Adrenal gland (tissue), 12 donors: ENCODE results near the gene LRRC15. TPM values are rescaled to one million over a fixed set of nuclear protein-coding genes. Genes with fewer than 3 reads are reported as not detected.

Experiments
- DNase-seq, 7 donors: peaks; one replicate each; pipeline ENCODE4 v3.0.0-alpha.2; 2019 to 2020
- H3K27ac ChIP-seq, 5 donors: fragments of 200-600 bp; sonication (generic) in 4 of 5; 1 replicate in 3 of 5; 2 replicates in 2 of 5; pipeline versions ENCODE4 v1.5.1 to v1.8.0; 2016 to 2020; ENCODE audit warnings: mild to moderate bottlenecking in 1 of 5
- H3K27me3 ChIP-seq: fragments of 200-600 bp; 2 replicates; pipeline ENCODE4 v1.8.0; 2021
- H3K36me3 ChIP-seq, 2 donors: fragments of 200-600 bp; replicated peaks in 1 of 2; 1 replicate in 1 of 2; 2 replicates in 1 of 2; pipeline versions ENCODE4 v1.5.1 to v1.8.0; 2018 to 2022
- H3K4me1 ChIP-seq, 2 donors: fragments of 200-600 bp; replicated peaks in 1 of 2; 1 replicate in 1 of 2; 2 replicates in 1 of 2; pipeline versions ENCODE4 v1.5.1 to v1.8.0; 2018 to 2021
- H3K4me3 ChIP-seq, 4 donors: fragments of 200-600 bp; sonication (generic) in 3 of 4; one replicate each; pipeline ENCODE4 v1.5.1; 2016 to 2018
- H3K9me3 ChIP-seq, 3 donors: fragments of 200-600 bp; sonication (generic) in 1 of 3; replicated peaks in 1 of 3; 1 replicate in 2 of 3; 2 replicates in 1 of 3; pipeline versions ENCODE4 v1.5.1 to v1.8.0; 2016 to 2021
- POLR2A ChIP-seq, 2 donors: fragments of 450-650 bp; IDR thresholded peaks; one replicate each; pipeline ENCODE4 v1.6.1; 2017; ENCODE audit warnings: antibody characterized with exemption in 2 of 2, mild to moderate bottlenecking in 2 of 2, moderate library complexity in 1 of 2
- WGBS, 4 donors: extraction: QIAGEN DNeasy Blood & Tissue Kit in 2 of 4; methylation state at CpG; one replicate each; pipeline versions ENCODE4 v1.1.5 to v1.1.7; 2013 to 2017; 5-methylcytosine and 5-hydroxymethylcytosine counted together
- intact Hi-C, 2 donors: fragments of 100-400 bp; cut with DNase I; formaldehyde crosslinking; loops; one replicate each; pipeline versions ENCODE4 v1.14.1 to v1.15.0; 2022 to 2023
- polyA plus RNA-seq, 3 donors: library from polyadenylated mRNA; stranded (reverse); fragments of 200-250 nt in 2 of 3; fragments of 350-450 nt in 1 of 3; fragmentation: Illumina TruSeq in 1 of 3; extraction: RNeasy Lipid Tissue Mini Kit (QIAGEN cat#74804) in 1 of 3; gene quantifications; one replicate each; pipeline ENCODE4 v1.2.3, GENCODE V29; 2013 to 2014
- total RNA-seq, 9 donors: library from RNA; depleted of rRNA in 4 of 9; stranded (reverse); fragments of >200 nt in 4 of 9; fragments of 120-200 nt in 1 of 9; fragmentation: NEBNext Ultra II Directional in 1 of 9; extraction: Animal tissue kit (Norgen Biotek cat#: 25700) in 1 of 9; gene quantifications; one replicate each; pipeline versions ENCODE4 v1.1.0 to v1.2.4, GENCODE V29; 2013 to 2023
- TF ChIP-seq, protein P1 (sequence below), 6 experiments: fragments of 450-650 bp in 4 of 6; fragments of 200-600 bp in 2 of 6; sonication (generic) in 1 of 6; IDR thresholded peaks; 1 replicate in 5 of 6; 2 replicates in 1 of 6; pipeline versions ENCODE4 v1.5.1 to v1.8.0; 2016 to 2021; ENCODE audit warnings: antibody characterized with exemption in 6 of 6, mild to moderate bottlenecking in 2 of 6, moderate library complexity in 1 of 6
- donor health status: healthy with polysubstance abuse.
- donor health status: Bipolar disorder and iron deficiency.
- donor health status: DM: yes; HTN: yes; CAD: no.
- donor health status: DM: no; HTN: no; CAD: no.
- donor health status: DM: no; HTN: no; CAD: no.
- donor health status: DM: yes; HTN: yes; CAD: no.

Gene LRRC15
- total and polyA plus RNA-seq, 12 donors = 0.05 to 0.31 (median 0.12) TPM; not detected in 2

DNA sequence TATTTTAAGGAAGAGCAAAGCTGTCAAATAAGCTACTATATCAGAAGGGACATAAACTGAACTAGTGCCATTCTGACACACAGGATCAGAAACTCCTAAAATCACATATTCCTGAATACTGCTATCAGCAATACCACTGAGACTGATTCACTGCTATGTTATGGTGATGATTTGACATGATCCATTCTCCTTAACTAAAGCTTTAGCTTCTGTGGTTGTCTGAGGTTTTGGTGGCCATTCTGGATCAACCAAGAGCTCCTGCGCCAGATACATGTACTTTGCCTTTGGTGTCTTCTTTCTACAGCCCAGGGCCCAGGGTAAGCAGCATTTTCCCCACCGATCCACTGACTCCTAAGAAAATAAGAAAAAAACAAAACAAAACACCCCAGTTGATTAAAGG is 36.2 kb upstream of the LRRC15 start:
- Histone ChIP-seq H3K9me3 (no peaks in the 10 kb centered on the region), H3K4me1 (no peaks in the 10 kb centered on the region), H3K36me3 (peaks cover 0 to 17% of the 10 kb centered on the region in 2 donors), H3K27me3 (no peaks in the 10 kb centered on the region), H3K4me3 (no peak overlapping the region), H3K27ac (no peak overlapping the region)
- intact Hi-C loops = loop anchor here in 1 of 2 donors (2.0 kb wide), 1 partner anchor 71 kb away; no protein-coding TSS in a partner anchor
- WGBS, 4 donors = 90 to 95% (median 94%) methylated on average over 2 of the region's 2 CpGs
- TF ChIP-seq POLR2A (IDR thresholded peaks at IDR 0.05) = no peak
- TF ChIP-seq, protein P1, sequence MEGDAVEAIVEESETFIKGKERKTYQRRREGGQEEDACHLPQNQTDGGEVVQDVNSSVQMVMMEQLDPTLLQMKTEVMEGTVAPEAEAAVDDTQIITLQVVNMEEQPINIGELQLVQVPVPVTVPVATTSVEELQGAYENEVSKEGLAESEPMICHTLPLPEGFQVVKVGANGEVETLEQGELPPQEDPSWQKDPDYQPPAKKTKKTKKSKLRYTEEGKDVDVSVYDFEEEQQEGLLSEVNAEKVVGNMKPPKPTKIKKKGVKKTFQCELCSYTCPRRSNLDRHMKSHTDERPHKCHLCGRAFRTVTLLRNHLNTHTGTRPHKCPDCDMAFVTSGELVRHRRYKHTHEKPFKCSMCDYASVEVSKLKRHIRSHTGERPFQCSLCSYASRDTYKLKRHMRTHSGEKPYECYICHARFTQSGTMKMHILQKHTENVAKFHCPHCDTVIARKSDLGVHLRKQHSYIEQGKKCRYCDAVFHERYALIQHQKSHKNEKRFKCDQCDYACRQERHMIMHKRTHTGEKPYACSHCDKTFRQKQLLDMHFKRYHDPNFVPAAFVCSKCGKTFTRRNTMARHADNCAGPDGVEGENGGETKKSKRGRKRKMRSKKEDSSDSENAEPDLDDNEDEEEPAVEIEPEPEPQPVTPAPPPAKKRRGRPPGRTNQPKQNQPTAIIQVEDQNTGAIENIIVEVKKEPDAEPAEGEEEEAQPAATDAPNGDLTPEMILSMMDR (IDR thresholded peaks at IDR 0.05) = no peak
- DNase-seq = no peak

DNA sequence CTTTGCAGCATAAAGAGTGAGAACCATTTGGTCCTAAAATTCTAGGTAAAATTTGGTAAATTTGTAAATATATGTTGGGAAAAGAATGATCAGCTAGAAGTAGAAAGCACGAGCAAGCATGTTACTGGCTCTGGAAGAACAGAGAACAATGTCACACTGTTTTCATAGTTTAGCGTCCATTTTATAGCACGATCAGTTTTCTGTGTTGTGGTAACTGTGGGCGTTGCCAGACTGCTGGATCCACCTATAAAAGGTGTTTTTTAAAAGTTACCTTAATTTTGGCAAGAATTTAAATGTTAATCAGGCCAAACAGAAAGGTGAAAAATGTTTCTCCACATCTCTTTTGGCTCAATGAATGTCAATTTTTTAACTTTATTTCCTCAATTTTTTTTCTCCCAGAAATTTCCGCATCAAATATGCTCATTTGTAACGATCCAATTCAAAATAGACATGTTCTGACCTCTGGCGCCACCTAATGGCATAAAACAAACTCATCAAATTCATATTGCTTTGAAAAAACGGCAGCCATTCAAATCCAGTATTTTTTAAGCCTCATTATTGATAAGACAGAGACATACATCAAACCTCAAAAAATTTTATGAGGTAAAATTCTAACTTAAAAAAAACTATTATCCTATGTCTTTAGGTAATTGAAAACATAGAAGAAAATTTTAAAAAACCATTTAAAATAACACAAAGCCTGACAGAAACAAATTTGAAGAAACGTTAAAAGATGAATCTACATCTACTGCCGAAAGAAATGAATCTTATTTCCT is 35.0 kb upstream of the LRRC15 start:
- 44 to 47% (median 45%) methylated on average over 10 of the region's 10 CpGs for WGBS, 4 donors
- Histone ChIP-seq H3K27ac (no peak overlapping the region), H3K4me3 (no peak overlapping the region), H3K27me3 (no peaks in the 10 kb centered on the region), H3K4me1 (no peaks in the 10 kb centered on the region), H3K36me3 (peaks cover 0 to 17% of the 10 kb centered on the region in 2 donors), H3K9me3 (no peaks in the 10 kb centered on the region)
- no peak for TF ChIP-seq POLR2A (IDR thresholded peaks at IDR 0.05)
- TF ChIP-seq, protein P1 (IDR thresholded peaks at IDR 0.05) = peak; percentile 54 to 72 (median 60)
- peak in 4 of 7 donors; percentile 25 to 55 (median 44) for DNase-seq
- intact Hi-C loops = loop anchor here in 1 of 2 donors (2.0 kb wide), 1 partner anchor 70 kb away; no protein-coding TSS in a partner anchor

DNA sequence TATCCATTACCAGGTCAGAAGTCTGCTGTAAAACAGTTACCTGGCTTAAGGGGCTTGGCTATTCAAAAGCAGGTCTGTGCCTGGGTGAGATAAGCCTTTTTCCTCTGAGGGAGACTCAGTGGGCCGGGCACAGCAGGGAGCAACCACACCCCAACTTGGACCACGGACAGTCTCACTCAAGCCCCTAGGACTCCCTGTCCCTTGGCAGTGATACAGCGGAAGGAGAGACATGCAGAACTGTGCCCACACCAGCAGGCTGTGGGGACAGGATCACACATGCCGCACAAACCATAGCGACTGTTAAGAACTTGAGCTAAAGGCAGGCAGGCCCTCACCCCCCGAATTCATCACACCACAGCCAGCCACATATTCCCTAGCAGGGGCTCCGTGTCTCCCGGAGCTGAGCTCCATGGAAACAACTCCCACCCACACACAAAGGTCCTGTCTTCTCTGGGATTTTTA is 32.4 kb upstream of the LRRC15 start:
- TF ChIP-seq, protein P1 (IDR thresholded peaks at IDR 0.05) = no peak
- no peak for TF ChIP-seq POLR2A (IDR thresholded peaks at IDR 0.05)
- 83 to 91% (median 88%) methylated on average over 3 to 8 of the region's 8 CpGs for whole genome bisulfite sequencing, 4 donors
- peaks cover 15% of the 10 kb centered on the region for H3K27me3 ChIP-seq
- H3K36me3 ChIP-seq = peaks cover 0 to 9% of the 10 kb centered on the region in 2 donors
- no peak overlapping the region for H3K27ac ChIP-seq
- no peaks in the 10 kb centered on the region for H3K9me3 ChIP-seq
- H3K4me3 ChIP-seq = no peak overlapping the region
- intact Hi-C loops = no loop called here
- H3K4me1 ChIP-seq = peaks cover 0 to 5% of the 10 kb centered on the region in 2 donors
- DNase-seq = no peak

DNA sequence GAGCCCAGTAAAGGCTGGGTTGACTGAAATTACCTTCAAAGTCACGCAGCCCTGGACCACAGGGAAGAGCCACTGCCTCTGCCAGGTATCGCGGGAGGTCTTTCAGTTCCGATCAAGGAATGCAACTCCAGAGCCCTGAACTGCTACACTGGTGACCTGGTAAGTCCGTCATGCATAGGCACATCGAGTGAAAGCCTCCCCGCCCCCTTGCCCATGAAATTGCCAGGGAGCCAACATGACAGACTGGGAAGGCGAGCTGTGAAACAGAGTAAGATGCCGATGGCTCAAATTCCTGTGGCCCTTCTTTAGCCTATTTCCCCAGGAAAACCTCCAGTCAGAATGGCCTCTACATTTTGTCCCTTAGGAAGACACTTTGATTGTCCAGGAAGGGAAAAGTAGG is 31.8 kb upstream of the LRRC15 start:
- Histone ChIP-seq H3K4me3 (no peak overlapping the region), H3K4me1 (peaks cover 0 to 10% of the 10 kb centered on the region in 2 donors), H3K27ac (no peak overlapping the region), H3K9me3 (no peaks in the 10 kb centered on the region), H3K36me3 (peaks cover 0 to 9% of the 10 kb centered on the region in 2 donors), H3K27me3 (peaks cover 19% of the 10 kb centered on the region)
- no peak for DNase-seq
- 84 to 91% (median 90%) methylated on average over 9 of the region's 9 CpGs for WGBS, 4 donors
- no peak for TF ChIP-seq POLR2A (IDR thresholded peaks at IDR 0.05)
- TF ChIP-seq, protein P1 (IDR thresholded peaks at IDR 0.05) = no peak
- intact Hi-C loops = no loop called here
